CD4-positive, alpha-beta T cell (primary cell): Measurements from ENCODE around the gene PDE10A. TPM values are rescaled to one million over a fixed set of nuclear protein-coding genes. Genes with fewer than 3 reads are reported as not detected.

Experiments
- ATAC-seq: fragments of 200-7000 bp; cut with Tn5 transposase; one replicate; pipeline ENCODE4 v1.10.0; 2022; ENCODE audit warnings: mild to moderate bottlenecking; ENCODE audit not compliant: poor library complexity
- CTCF ChIA-PET: fragments of 350-600 bp; sonication (Branson Sonifier 250); formaldehyde crosslinking; loops from one replicate; lab custom pipeline; 2021; ENCODE audit warnings: antibody characterized with exemption, inconsistent platforms; lab: Charles Lee
- POLR2A ChIA-PET: fragments of 350-600 bp; sonication (Branson Sonifier 250); formaldehyde crosslinking; loops from one replicate; lab custom pipeline; 2021; ENCODE audit warnings: antibody characterized with exemption, inconsistent platforms; lab: Charles Lee
- DNase-seq, 14 experiments: peaks; one replicate each; pipeline ENCODE4 v3.0.0-alpha.2; 2013 to 2020; ENCODE audit warnings: mixed read lengths in 2 of 14
- H3K27ac ChIP-seq, 2 donors: one replicate each; pipeline versions ENCODE4 v1.5.1 to v1.7.0; 2013; ENCODE audit warnings: low read length in 2 of 2, low read depth in 1 of 2, mild to moderate bottlenecking in 1 of 2
- H3K27me3 ChIP-seq, 2 experiments: 1 replicate in 1 of 2; 2 replicates in 1 of 2; pipeline versions ENCODE4 v1.6.1 to v1.7.0; 2013; ENCODE audit warnings: low read length in 2 of 2, control low read depth in 1 of 2, mild to moderate bottlenecking in 1 of 2, moderate library complexity in 1 of 2; ENCODE audit not compliant: insufficient read depth in 2 of 2, control insufficient read depth in 1 of 2
- H3K36me3 ChIP-seq: one replicate; pipeline ENCODE4 v1.6.1; 2013; ENCODE audit warnings: low read length, control low read depth; ENCODE audit not compliant: insufficient read depth
- H3K4me1 ChIP-seq: one replicate; pipeline ENCODE4 v1.6.1; 2013; ENCODE audit warnings: low read length, control low read depth; ENCODE audit not compliant: insufficient read depth
- H3K4me3 ChIP-seq: one replicate; pipeline ENCODE4 v1.5.1; 2013; ENCODE audit warnings: mild to moderate bottlenecking, low read length, moderate library complexity
- H3K9me3 ChIP-seq, 2 experiments: 1 replicate in 1 of 2; 2 replicates in 1 of 2; pipeline versions ENCODE4 v1.6.1 to v1.7.0; 2013; ENCODE audit warnings: low read length in 2 of 2, mild to moderate bottlenecking in 2 of 2, control low read depth in 1 of 2, moderate library complexity in 1 of 2; ENCODE audit not compliant: control insufficient read depth in 1 of 2, insufficient read depth in 1 of 2
- H3K27ac Mint-ChIP-seq: one replicate; pipeline ENCODE4 v1.8.0; 2020; ENCODE audit warnings: mixed read lengths
- H3K27me3 Mint-ChIP-seq: one replicate; pipeline ENCODE4 v1.8.0; 2021; ENCODE audit warnings: mixed read lengths
- H3K36me3 Mint-ChIP-seq: one replicate; pipeline ENCODE4 v1.8.0; 2021; ENCODE audit warnings: low read depth, mixed read lengths
- H3K4me1 Mint-ChIP-seq: one replicate; pipeline ENCODE4 v1.8.0; 2021; ENCODE audit warnings: low read depth, mixed read lengths
- H3K4me3 Mint-ChIP-seq: one replicate; pipeline ENCODE4 v1.8.0; 2020; ENCODE audit warnings: mild to moderate bottlenecking, mixed read lengths
- H3K9me3 Mint-ChIP-seq: one replicate; pipeline ENCODE4 v1.8.0; 2020; ENCODE audit warnings: mixed read lengths
- CTCF ChIP-seq: fragments of 200-600 bp; IDR thresholded peaks from one replicate; pipeline ENCODE4 v1.8.0; 2022; ENCODE audit warnings: antibody characterized with exemption, mild to moderate bottlenecking
- intact Hi-C, 2 experiments: fragments of 100-400 bp; cut with DNase I in 1 of 2; cut with micrococcal nuclease in 1 of 2; formaldehyde crosslinking; loops; one replicate each; pipeline versions ENCODE4 v1.15.1 to v1.9.0; 2023 to 2025; cut with DNase I, micrococcal nuclease
- total RNA-seq, 174 experiments: library from RNA in 2 of 174; stranded (reverse) in 2 of 174; gene quantifications; one replicate each; pipeline ENCODE4 v1.2.3 and lab custom pipeline; 2021 to 2026

The PDE10A gene
- total RNA-seq, 2 experiments from 2014 or later: not detected

- Mint-ChIP-seq H3K36me3 (no peaks in the 10 kb centered on the region), H3K4me3 (no peak overlapping the region), H3K27me3 (no peaks in the 10 kb centered on the region), H3K9me3 (no peaks in the 10 kb centered on the region), H3K27ac (no peak overlapping the region), H3K4me1 (no peaks in the 10 kb centered on the region)
- intact Hi-C loops: no loop called here
- DNase-seq (no peak), ATAC-seq (no peak)
- no peak overlapping the region for H3K27ac ChIP-seq
- TF ChIP-seq CTCF: no peak
- H3K4me3 ChIP-seq: no peak overlapping the region
- H3K27me3 ChIP-seq: no peaks in the 10 kb centered on the region
- ChIA-PET POLR2A (no interaction called here), CTCF (no interaction called here)
- peaks cover 0 to 5% of the 10 kb centered on the region in 2 experiments for H3K9me3 ChIP-seq
- H3K4me1 ChIP-seq: no peaks in the 10 kb centered on the region
- no peaks in the 10 kb centered on the region for H3K36me3 ChIP-seq
These were observed 174.3 kb downstream of the PDE10A start for GRCh38 chr6:165488624-165489295.

GRCh38 chr6:165487950-165488349, 175.1 kb downstream of the PDE10A start:
- TF ChIP-seq CTCF: no peak
- Histone ChIP-seq H3K27me3 (no peaks in the 10 kb centered on the region), H3K4me3 (no peak overlapping the region), H3K4me1 (no peaks in the 10 kb centered on the region), H3K9me3 (peaks cover 0 to 5% of the 10 kb centered on the region in 2 experiments), H3K36me3 (no peaks in the 10 kb centered on the region), H3K27ac (no peak overlapping the region)
- Mint-ChIP-seq H3K4me3 (no peak overlapping the region), H3K9me3 (no peaks in the 10 kb centered on the region), H3K36me3 (no peaks in the 10 kb centered on the region), H3K4me1 (no peaks in the 10 kb centered on the region), H3K27ac (no peak overlapping the region), H3K27me3 (no peaks in the 10 kb centered on the region)
- CTCF ChIA-PET: interaction anchor here (0.7 kb wide), 1 partner anchor 21 kb away, joined by 3 read pairs; no protein-coding TSS in a partner anchor
- intact Hi-C loops: no loop called here
- no peak for DNase-seq
- POLR2A ChIA-PET: no interaction called here
- no peak for ATAC-seq

- ChIA-PET CTCF (interaction anchor here (0.7 kb wide), 1 partner anchor 20 kb away, joined by 3 read pairs; no protein-coding TSS in a partner anchor), POLR2A (no interaction called here)
- H3K36me3 Mint-ChIP-seq: no peaks in the 10 kb centered on the region
These were observed 175.7 kb downstream of the PDE10A start for GRCh38 chr6:165487347-165487746.

More at GRCh38 chr6:165487347-165487746, 175.7 kb downstream of the PDE10A start:
- Histone ChIP-seq H3K27ac (no peak overlapping the region), H3K27me3 (no peaks in the 10 kb centered on the region), H3K36me3 (no peaks in the 10 kb centered on the region), H3K9me3 (peaks cover 0 to 5% of the 10 kb centered on the region in 2 experiments), H3K4me3 (no peak overlapping the region), H3K4me1 (no peaks in the 10 kb centered on the region)
- no peaks in the 10 kb centered on the region for H3K9me3 Mint-ChIP-seq
- no peaks in the 10 kb centered on the region for H3K4me1 Mint-ChIP-seq
- no peaks in the 10 kb centered on the region for H3K27me3 Mint-ChIP-seq
- no peak overlapping the region for H3K4me3 Mint-ChIP-seq
- TF ChIP-seq CTCF: no peak
- no peak for ATAC-seq
- DNase-seq: no peak
- intact Hi-C loops: no loop called here
- no peak overlapping the region for H3K27ac Mint-ChIP-seq
